GM12873 (cell line): ENCODE data around the gene CLPX.

Experiments
- CTCF ChIP-seq: IDR thresholded peaks from 2 replicates; pipeline ENCODE4 v1.5.1; 2012; ENCODE audit warnings: low read depth, mild to moderate bottlenecking, moderate library complexity, low read length, control low read depth; ENCODE audit not compliant: insufficient read depth; ENCODE audit errors: missing control alignments

Gene CLPX

GRCh38 chr15:65133548-65134200 lies 51.5 kb downstream of the CLPX start, which contains the start of gene PDCD7:
PDCD7 (minus strand) TSS chr15:65133808; CDS start chr15:65133781, 27 bp downstream.
- TF ChIP-seq CTCF = no peak

GRCh38 chr15:65132878-65133547 lies 52.1 kb downstream of the CLPX start:
- TF ChIP-seq CTCF = no peak

- no peak for TF ChIP-seq CTCF
Observed at GRCh38 chr15:65130941-65131340, 54.2 kb downstream of the CLPX start.

- TF ChIP-seq CTCF = no peak
Observed at GRCh38 chr15:65115542-65115941, 69.6 kb downstream of the CLPX start.

GRCh38 chr15:65115086-65115485 lies 70.1 kb downstream of the CLPX start, which contains the start of gene UBAP1L:
UBAP1L (minus strand) TSS chr15:65115200; CDS start chr15:65106215, 8,985 bp downstream.
- TF ChIP-seq CTCF = no peak

GRCh38 chr15:65110676-65111292 lies 74.4 kb downstream of the CLPX start:
- TF ChIP-seq CTCF = no peak

- no peak for TF ChIP-seq CTCF
Observed at GRCh38 chr15:65106011-65106590, 79.0 kb downstream of the CLPX start.
